Fibroblast of the aortic adventitia (primary cell): ENCODE data around the gene KLRF2. TPM values are rescaled to one million over a fixed set of nuclear protein-coding genes. Genes with fewer than 3 reads are reported as not detected.
A peak's percentile ranks its signal among the peaks of the same experiment; 100 is the strongest.

Source experiments
- DNase-seq: peaks from one replicate; pipeline ENCODE4 v3.0.0-alpha.2; 2010; ENCODE audit warnings: low read depth
- H3K4me3 ChIP-seq: 2 replicates; pipeline ENCODE4 v1.5.1; 2011; ENCODE audit warnings: low read depth, mild to moderate bottlenecking, control low read depth, low read length, moderate library complexity
- total RNA-seq: library from RNA; depleted of rRNA; stranded (reverse); fragments of >200 nt; gene quantifications from 2 replicates; pipeline ENCODE4 v1.2.3, GENCODE V29; 2012; ENCODE audit warnings: low replicate concordance
- TF ChIP-seq, protein P1 (sequence below): IDR thresholded peaks from 2 replicates; pipeline ENCODE4 v1.5.1; 2011; ENCODE audit warnings: mild to moderate bottlenecking, low read length, control low read depth, inconsistent platforms; ENCODE audit not compliant: insufficient read depth

KLRF2 gene
- total RNA-seq, 1 donor, result not detected

GRCh38 chr12:9883175-9883574, 1.9 kb downstream of the KLRF2 start:
- DNase-seq, result peak; percentile 1
- TF ChIP-seq, protein P1, sequence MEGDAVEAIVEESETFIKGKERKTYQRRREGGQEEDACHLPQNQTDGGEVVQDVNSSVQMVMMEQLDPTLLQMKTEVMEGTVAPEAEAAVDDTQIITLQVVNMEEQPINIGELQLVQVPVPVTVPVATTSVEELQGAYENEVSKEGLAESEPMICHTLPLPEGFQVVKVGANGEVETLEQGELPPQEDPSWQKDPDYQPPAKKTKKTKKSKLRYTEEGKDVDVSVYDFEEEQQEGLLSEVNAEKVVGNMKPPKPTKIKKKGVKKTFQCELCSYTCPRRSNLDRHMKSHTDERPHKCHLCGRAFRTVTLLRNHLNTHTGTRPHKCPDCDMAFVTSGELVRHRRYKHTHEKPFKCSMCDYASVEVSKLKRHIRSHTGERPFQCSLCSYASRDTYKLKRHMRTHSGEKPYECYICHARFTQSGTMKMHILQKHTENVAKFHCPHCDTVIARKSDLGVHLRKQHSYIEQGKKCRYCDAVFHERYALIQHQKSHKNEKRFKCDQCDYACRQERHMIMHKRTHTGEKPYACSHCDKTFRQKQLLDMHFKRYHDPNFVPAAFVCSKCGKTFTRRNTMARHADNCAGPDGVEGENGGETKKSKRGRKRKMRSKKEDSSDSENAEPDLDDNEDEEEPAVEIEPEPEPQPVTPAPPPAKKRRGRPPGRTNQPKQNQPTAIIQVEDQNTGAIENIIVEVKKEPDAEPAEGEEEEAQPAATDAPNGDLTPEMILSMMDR, result no peak

DNA sequence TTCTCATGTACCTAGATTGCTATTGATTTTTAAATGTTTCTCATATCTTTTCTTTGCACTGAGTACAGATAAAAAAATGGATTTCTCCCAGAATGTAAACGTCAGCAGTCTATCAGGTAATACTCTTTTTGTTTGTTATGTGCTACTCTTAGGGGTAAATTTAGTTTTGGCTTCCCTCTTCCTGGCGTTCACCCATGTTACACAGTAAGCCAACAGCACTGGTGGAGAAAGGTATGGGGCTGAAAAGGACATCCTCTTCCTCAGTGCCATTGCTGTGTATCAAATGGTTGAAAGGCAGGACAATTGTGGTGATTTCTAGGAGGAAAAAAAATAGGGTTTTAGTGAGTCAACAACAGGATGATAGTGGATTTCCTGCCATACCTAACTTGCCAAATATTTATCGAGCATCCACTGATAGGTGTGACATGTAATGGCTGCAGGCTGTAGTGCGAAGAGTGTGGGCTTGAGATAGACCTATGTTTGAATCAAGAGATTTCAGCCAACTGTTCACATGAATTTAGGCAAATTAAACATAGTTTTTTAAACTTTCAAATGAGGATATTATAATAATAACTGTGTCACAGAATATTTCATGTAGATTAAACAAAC, 7.5 kb downstream of the KLRF2 start:
- TF ChIP-seq, protein P1, result no peak
- DNase-seq, result no peak
- no peak overlapping the region for H3K4me3 ChIP-seq

More at GRCh38 chr12:9883175-9883574, 1.9 kb downstream of the KLRF2 start:
- no peak overlapping the region for H3K4me3 ChIP-seq

DNA sequence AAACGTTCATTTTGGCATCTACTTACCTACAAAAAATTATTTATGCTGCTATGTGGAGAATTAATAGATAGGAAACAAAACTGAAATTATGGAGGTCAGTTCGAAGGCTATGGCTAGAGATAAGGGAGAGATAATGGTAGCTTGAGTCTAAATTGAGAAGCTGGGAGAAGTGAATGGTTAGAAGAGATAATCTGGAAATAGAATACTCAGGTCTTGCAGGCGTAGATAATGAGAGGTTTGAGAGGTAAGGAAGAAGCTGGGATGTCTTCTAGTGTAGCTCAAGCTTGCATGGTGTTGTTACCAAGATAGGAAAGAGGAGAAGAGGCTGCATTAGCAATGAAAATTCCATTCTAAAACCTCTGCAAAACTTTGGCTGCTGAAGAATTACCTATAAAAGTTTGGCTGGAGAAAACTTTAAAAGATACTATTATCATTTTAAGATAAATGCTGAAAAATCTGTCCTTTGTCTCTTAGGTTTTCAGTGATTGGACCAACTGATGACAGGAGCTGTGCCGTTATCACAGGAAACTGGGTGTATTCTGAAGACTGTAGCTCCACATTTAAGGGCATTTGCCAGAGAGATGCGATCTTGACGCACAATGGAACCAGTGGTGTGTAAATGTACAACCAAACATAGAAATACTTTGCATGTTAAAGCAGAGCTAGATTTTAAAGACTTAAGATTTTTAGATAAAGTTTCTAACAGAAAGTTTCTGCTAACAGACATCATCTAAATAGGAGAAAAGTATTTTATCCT, 14.1 kb downstream of the KLRF2 start:
- no peak for DNase-seq
- TF ChIP-seq, protein P1, result no peak
- H3K4me3 ChIP-seq, result no peak overlapping the region

DNA sequence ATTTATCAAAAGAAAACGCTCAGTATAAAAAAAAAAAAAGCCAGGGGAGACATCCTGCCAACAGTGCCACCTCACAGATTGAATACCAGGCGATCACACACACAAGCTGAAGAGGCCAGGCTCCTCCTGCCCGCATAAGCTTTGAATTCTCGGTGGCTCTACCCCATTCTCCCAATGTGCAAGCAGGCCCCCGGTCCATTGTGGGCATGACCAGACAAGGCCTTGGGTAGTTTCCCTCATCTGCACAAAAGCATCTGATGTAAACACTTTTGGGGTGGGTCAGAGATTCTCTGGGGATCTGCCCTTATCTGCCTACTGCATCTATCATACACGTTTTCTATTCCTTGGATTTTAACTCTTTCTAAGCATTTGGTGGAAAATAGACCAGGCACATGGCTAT, 16.2 kb downstream of the KLRF2 start:
- TF ChIP-seq, protein P1, result no peak
- H3K4me3 ChIP-seq, result no peak overlapping the region
- no peak for DNase-seq

DNA sequence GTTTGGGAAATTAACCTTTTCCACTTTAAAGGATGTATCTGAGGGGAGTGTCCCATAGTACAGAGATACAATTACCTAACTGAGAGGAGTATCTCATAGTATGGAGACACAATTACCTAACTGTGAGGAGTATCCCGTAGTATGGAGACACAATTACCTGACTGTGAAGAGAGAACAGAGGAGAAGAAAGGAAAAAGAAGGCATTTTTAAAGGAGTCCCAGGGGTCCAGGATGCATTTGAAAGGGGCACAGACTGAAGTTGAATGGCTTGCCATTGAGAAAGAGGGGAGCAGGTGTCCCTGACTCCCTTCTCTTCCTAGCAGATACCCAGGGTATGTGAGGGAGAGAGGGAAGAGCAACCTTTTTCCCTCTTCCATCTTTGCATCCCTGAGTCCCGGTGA, 17.9 kb downstream of the KLRF2 start:
- TF ChIP-seq, protein P1, result no peak
- no peak overlapping the region for H3K4me3 ChIP-seq
- no peak for DNase-seq

DNA sequence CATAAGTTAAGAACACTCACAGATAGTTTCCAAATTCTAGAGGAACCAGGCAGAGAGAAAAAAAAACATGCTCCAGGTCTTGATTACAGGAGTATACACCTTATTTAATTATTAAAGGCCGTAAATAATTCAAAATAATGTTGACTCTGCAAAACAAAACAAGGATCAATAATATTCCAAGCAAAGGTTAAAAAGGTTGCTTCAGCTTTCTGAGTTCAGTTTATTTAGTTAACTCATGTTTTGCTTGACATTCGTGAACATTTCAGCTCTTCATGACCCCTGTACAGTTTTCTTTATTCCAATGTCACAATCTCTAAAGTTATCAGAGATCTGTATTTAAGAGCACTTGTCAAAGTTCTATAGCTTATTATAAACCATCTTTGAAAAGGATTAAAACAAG, 19.6 kb downstream of the KLRF2 start:
- no peak overlapping the region for H3K4me3 ChIP-seq
- TF ChIP-seq, protein P1, result no peak
- no peak for DNase-seq
